Esophagus muscularis mucosa (tissue), 4 donors: ENCODE measurements around the gene RAB10. TPM values are rescaled to one million over a fixed set of nuclear protein-coding genes. Genes with fewer than 3 reads are reported as not detected.

Source experiments
- DNase-seq: peaks from one replicate; pipeline ENCODE4 v3.0.0-alpha.2; 2017; ENCODE audit errors: extremely low spot score
- H3K27ac ChIP-seq, 4 donors: fragments of 200-600 bp; sonication (generic); replicated peaks in 1 of 4; 1 replicate in 3 of 4; 2 replicates in 1 of 4; pipeline ENCODE4 v1.5.1; 2016 to 2019; ENCODE audit warnings: mild to moderate bottlenecking in 1 of 4
- H3K27me3 ChIP-seq, 4 donors: fragments of 200-600 bp; sonication (generic); one replicate each; pipeline versions ENCODE4 v1.5.1 to v1.6.0; 2016 to 2019
- H3K36me3 ChIP-seq, 4 donors: fragments of 200-600 bp; sonication (generic); one replicate each; pipeline ENCODE4 v1.5.1; 2016 to 2019
- H3K4me1 ChIP-seq, 4 donors: fragments of 200-600 bp; sonication (generic); one replicate each; pipeline ENCODE4 v1.5.1; 2016 to 2019
- H3K4me3 ChIP-seq, 4 donors: fragments of 200-600 bp; sonication (generic); 1 replicate in 2 of 4; 2 replicates in 2 of 4; pipeline ENCODE4 v1.5.1; 2016 to 2019; ENCODE audit warnings: mild to moderate bottlenecking in 4 of 4, moderate library complexity in 1 of 4
- H3K9me3 ChIP-seq, 4 donors: fragments of 200-600 bp; sonication (generic); 1 replicate in 3 of 4; 2 replicates in 1 of 4; pipeline ENCODE4 v1.5.1; 2016 to 2019
- CTCF ChIP-seq, 3 experiments: fragments of 200-600 bp in 2 of 3; fragments of 450-650 bp in 1 of 3; sonication (generic) in 2 of 3; IDR thresholded peaks; one replicate each; pipeline ENCODE4 v1.5.1; 2017 to 2019; ENCODE audit warnings: antibody characterized with exemption in 3 of 3, mild to moderate bottlenecking in 2 of 3, moderate library complexity in 1 of 3
- EP300 ChIP-seq: sonication (generic); formaldehyde crosslinking; IDR thresholded peaks from one replicate; pipeline ENCODE4 v1.6.1; 2017; ENCODE audit warnings: antibody characterized with exemption
- POLR2A ChIP-seq: fragments of 450-650 bp; IDR thresholded peaks from one replicate; pipeline ENCODE4 v1.6.1; 2017; ENCODE audit warnings: antibody characterized with exemption, moderate library complexity, mild to moderate bottlenecking, low read depth
- POLR2AphosphoS5 ChIP-seq, 2 donors: sonication (generic); formaldehyde crosslinking; IDR thresholded peaks; one replicate each; pipeline ENCODE4 v1.6.1; 2017; ENCODE audit warnings: antibody characterized with exemption in 2 of 2
- WGBS: methylation state at CpG from one replicate; pipeline ENCODE4 v1.1.5; 2018; 5-methylcytosine and 5-hydroxymethylcytosine counted together
- intact Hi-C: fragments of 100-400 bp; cut with DNase I; formaldehyde crosslinking; loops from one replicate; pipeline ENCODE4 v1.15.1; 2023
- total RNA-seq, 4 donors: library from RNA; depleted of rRNA; stranded (reverse); fragments of >200 nt; gene quantifications; one replicate each; pipeline versions ENCODE4 v1.1.0 to v1.2.1, GENCODE V29; 2016

The RAB10 gene
- total RNA-seq, 4 donors from 2014 or later, result 91.0 to 106 (median 98.1) TPM

- peak overlapping the region; percentile 42 to 60 (median 54) for H3K27ac ChIP-seq
- peaks cover 22 to 30% (median 27%) of the 10 kb centered on the region in 4 donors for H3K4me1 ChIP-seq
- no peak overlapping the region for H3K4me3 ChIP-seq
- H3K27me3 ChIP-seq, result no peaks in the 10 kb centered on the region
- no peaks in the 10 kb centered on the region for H3K36me3 ChIP-seq
- 12% methylated on average over 4 of the region's 4 CpGs for WGBS
- TF ChIP-seq EP300, result no peak
- TF ChIP-seq CTCF (IDR thresholded peaks at IDR 0.05), result no peak
- TF ChIP-seq POLR2AphosphoS5 (IDR thresholded peaks at IDR 0.05), result peak in 1 of 2 donors; percentile 10
- no peak for TF ChIP-seq POLR2A
- H3K9me3 ChIP-seq, result no peaks in the 10 kb centered on the region
- intact Hi-C loops, result no loop called here
- DNase-seq, result no peak
Measured at GRCh38 chr2:26001743-26002351, 32.0 kb upstream of the RAB10 start.

- no peak overlapping the region for H3K4me3 ChIP-seq
- TF ChIP-seq POLR2AphosphoS5 (IDR thresholded peaks at IDR 0.05) (peak in 1 of 2 donors; percentile 11), POLR2A (no peak)
- H3K36me3 ChIP-seq, result no peaks in the 10 kb centered on the region
- DNase-seq, result no peak
- H3K9me3 ChIP-seq, result no peaks in the 10 kb centered on the region
- peak overlapping the region in 1 of 4 donors; percentile 42 for H3K27ac ChIP-seq
- H3K27me3 ChIP-seq, result no peaks in the 10 kb centered on the region
- H3K4me1 ChIP-seq, result peaks cover 20 to 30% (median 27%) of the 10 kb centered on the region in 4 donors
- WGBS, result 79% methylated on average over 9 of the region's 9 CpGs
- intact Hi-C loops, result no loop called here
Measured at GRCh38 chr2:26002632-26003310, 31.1 kb upstream of the RAB10 start.

GRCh38 chr2:26008095-26008494 is 25.8 kb upstream of the RAB10 start:
- Histone ChIP-seq H3K27ac (peak overlapping the region in 1 of 4 donors; percentile 27), H3K4me3 (no peak overlapping the region), H3K9me3 (no peaks in the 10 kb centered on the region), H3K36me3 (no peaks in the 10 kb centered on the region), H3K4me1 (peaks cover 0 to 7% (median 3%) of the 10 kb centered on the region in 4 donors), H3K27me3 (no peaks in the 10 kb centered on the region)
- no peak for DNase-seq
- intact Hi-C loops, result no loop called here
- TF ChIP-seq EP300, result no peak
- no peak for TF ChIP-seq POLR2AphosphoS5 (IDR thresholded peaks at IDR 0.05)
- 100% methylated on average over 1 of the region's 1 CpG for WGBS

- no peak overlapping the region for H3K4me3 ChIP-seq
- DNase-seq, result no peak
- intact Hi-C loops, result no loop called here
- no peaks in the 10 kb centered on the region for H3K27me3 ChIP-seq
- TF ChIP-seq CTCF (IDR thresholded peaks at IDR 0.05), result no peak
- TF ChIP-seq POLR2AphosphoS5 (IDR thresholded peaks at IDR 0.05), result no peak
- no peak for TF ChIP-seq POLR2A
- TF ChIP-seq EP300, result no peak
- no peaks in the 10 kb centered on the region for H3K9me3 ChIP-seq
- WGBS, result 81% methylated on average over 2 of the region's 2 CpGs
- peaks cover 0 to 6% (median 3%) of the 10 kb centered on the region in 4 donors for H3K4me1 ChIP-seq
- peak overlapping the region in 1 of 4 donors; percentile 27 for H3K27ac ChIP-seq
- no peaks in the 10 kb centered on the region for H3K36me3 ChIP-seq
Measured at GRCh38 chr2:26008851-26009566, 24.9 kb upstream of the RAB10 start.

- H3K36me3 ChIP-seq, result no peaks in the 10 kb centered on the region
- intact Hi-C loops, result no loop called here
- WGBS, result 70% methylated on average over 2 of the region's 2 CpGs
- no peak overlapping the region for H3K27ac ChIP-seq
- H3K4me1 ChIP-seq, result peaks cover 0 to 6% (median 3%) of the 10 kb centered on the region in 4 donors
- TF ChIP-seq EP300, result no peak
- no peak for TF ChIP-seq CTCF (IDR thresholded peaks at IDR 0.05)
- TF ChIP-seq POLR2AphosphoS5 (IDR thresholded peaks at IDR 0.05), result no peak
- TF ChIP-seq POLR2A, result no peak
- no peak overlapping the region for H3K4me3 ChIP-seq
- DNase-seq, result no peak
- no peaks in the 10 kb centered on the region for H3K27me3 ChIP-seq
- no peaks in the 10 kb centered on the region for H3K9me3 ChIP-seq
Measured at GRCh38 chr2:26009567-26009963, 24.3 kb upstream of the RAB10 start.
